IPS-15b (cell line): ENCODE data around the gene IL7R.

ENCODE experiments used
- H3K27me3 ChIP-seq: one replicate; pipeline ENCODE4 v1.6.1; 2013; ENCODE audit warnings: low read length; ENCODE audit not compliant: control insufficient read depth, insufficient read depth
- H3K36me3 ChIP-seq: one replicate; pipeline ENCODE4 v1.6.1; 2013; ENCODE audit warnings: low read length; ENCODE audit not compliant: control insufficient read depth, insufficient read depth
- H3K4me1 ChIP-seq: one replicate; pipeline ENCODE4 v1.6.1; 2013; ENCODE audit warnings: mild to moderate bottlenecking, low read length; ENCODE audit not compliant: control insufficient read depth, insufficient read depth
- H3K4me3 ChIP-seq: one replicate; pipeline ENCODE4 v1.5.1; 2013; ENCODE audit warnings: low read depth, low read length
- H3K9ac ChIP-seq: one replicate; pipeline ENCODE4 v1.6.1; 2013; ENCODE audit warnings: low read depth, mild to moderate bottlenecking, low read length
- H3K9me3 ChIP-seq: one replicate; pipeline ENCODE4 v1.6.1; 2013; ENCODE audit warnings: mild to moderate bottlenecking, low read length; ENCODE audit not compliant: control insufficient read depth, insufficient read depth

The IL7R gene

DNA sequence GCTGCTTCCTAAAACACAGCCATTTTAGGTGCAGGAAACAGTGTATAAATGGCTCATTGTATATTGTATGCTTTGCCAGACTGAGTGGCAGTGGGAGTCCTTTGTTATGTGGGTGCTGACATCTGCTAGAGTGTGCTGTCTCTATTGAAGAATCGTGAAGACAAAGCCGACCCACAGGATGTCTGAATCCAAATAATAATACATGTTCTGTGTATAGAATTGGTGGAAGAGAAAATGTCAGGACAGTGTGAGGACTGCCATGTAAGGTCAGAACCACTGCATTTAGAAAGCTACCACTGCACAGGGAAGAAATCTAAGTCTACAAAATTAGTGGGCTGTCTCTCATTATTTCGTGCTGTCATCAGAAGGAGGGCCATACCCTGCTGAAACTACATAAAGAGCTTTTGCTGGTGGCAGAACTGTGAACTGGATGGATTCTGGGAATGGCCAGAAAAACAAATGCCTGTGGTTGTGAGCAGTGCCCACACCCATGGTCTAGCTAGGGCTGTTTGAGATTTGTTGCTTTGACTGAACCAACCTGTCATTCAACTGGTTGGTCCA lies 2.5 kb downstream of the IL7R start:
- Histone ChIP-seq H3K36me3 (no peaks in the 10 kb centered on the region), H3K9ac (no peak overlapping the region), H3K9me3 (no peaks in the 10 kb centered on the region), H3K4me3 (no peak overlapping the region), H3K27me3 (no peaks in the 10 kb centered on the region), H3K4me1 (no peaks in the 10 kb centered on the region)

DNA sequence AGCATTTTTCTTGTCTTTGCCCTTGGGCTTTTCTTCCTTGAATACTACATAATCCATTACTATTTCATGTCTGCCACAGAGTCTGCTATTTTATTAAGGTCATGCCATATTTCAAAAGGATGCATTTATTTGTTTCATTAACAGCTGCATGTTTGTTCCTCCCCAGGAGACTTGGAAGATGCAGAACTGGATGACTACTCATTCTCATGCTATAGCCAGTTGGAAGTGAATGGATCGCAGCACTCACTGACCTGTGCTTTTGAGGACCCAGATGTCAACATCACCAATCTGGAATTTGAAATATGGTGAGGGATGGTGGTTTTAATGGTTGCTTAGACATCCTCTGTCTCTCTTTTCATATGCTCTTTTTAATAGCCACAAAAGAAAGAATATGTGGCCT lies 4.0 kb downstream of the IL7R start:
- Histone ChIP-seq H3K27me3 (no peaks in the 10 kb centered on the region), H3K9ac (no peak overlapping the region), H3K36me3 (no peaks in the 10 kb centered on the region), H3K9me3 (no peaks in the 10 kb centered on the region), H3K4me1 (no peaks in the 10 kb centered on the region), H3K4me3 (no peak overlapping the region)

DNA sequence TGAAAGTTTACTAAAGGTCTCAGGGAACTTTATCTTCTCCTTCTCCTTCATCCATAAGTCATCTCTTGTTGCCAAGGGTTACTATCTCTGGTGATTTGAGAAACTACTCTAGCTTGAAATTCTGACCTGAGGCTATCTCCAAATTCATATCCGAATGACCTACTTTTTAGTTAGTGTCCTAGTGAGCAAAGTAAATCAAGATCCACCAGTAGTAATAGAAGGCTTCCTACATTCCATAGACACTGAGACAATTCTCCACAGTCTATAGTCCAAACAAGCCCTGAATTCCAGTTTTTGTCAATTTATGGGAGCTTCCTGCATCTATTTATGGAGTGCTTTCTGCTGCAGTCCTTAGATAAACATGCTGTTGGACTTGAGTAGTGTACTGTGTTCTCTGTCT lies 5.0 kb downstream of the IL7R start:
- Histone ChIP-seq H3K4me1 (no peaks in the 10 kb centered on the region), H3K4me3 (no peak overlapping the region), H3K9me3 (no peaks in the 10 kb centered on the region), H3K9ac (no peak overlapping the region), H3K36me3 (no peaks in the 10 kb centered on the region), H3K27me3 (no peaks in the 10 kb centered on the region)

DNA sequence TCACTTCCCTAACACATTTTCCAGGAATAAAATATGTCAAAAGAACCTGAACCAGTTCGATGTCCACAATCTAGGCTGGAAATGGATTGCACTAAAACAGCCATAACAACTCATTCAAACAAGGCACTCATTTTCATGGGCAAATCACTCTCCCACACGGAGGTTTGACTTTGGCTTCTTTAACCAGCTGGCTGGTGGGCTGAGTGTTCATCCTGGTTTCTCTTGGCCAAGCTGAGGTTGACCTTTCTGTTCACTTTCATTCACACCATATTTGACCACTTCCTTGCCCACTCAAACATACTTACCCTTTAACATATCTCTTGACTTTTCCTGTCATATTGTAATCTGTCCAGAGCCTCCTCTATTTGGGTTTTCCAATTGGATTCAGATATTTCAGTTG lies 5.4 kb downstream of the IL7R start:
- H3K27me3 ChIP-seq = no peaks in the 10 kb centered on the region
- no peaks in the 10 kb centered on the region for H3K9me3 ChIP-seq
- no peaks in the 10 kb centered on the region for H3K36me3 ChIP-seq
- no peaks in the 10 kb centered on the region for H3K4me1 ChIP-seq
- H3K4me3 ChIP-seq = no peak overlapping the region
- no peak overlapping the region for H3K9ac ChIP-seq

DNA sequence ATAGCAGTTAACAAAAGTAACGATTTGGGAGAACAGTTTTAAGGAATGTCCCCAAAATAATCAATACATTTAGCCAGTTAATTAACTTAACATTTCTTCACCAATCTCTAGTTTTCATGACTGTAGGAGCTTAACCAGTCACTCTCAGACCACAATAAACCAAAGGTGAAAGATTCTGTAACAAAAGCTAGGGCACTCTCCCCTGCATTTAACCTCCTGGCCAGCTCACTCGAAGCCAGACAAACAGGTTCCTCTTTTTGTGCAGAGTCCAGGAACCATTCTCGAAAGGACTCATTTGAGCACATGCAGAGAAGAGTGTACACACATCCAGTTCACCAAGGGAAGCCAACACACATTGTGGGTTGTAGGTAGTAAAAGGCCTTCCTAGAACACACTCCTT lies 6.5 kb downstream of the IL7R start:
- Histone ChIP-seq H3K9me3 (no peaks in the 10 kb centered on the region), H3K4me1 (no peaks in the 10 kb centered on the region), H3K9ac (no peak overlapping the region), H3K36me3 (no peaks in the 10 kb centered on the region), H3K27me3 (no peaks in the 10 kb centered on the region), H3K4me3 (no peak overlapping the region)

DNA sequence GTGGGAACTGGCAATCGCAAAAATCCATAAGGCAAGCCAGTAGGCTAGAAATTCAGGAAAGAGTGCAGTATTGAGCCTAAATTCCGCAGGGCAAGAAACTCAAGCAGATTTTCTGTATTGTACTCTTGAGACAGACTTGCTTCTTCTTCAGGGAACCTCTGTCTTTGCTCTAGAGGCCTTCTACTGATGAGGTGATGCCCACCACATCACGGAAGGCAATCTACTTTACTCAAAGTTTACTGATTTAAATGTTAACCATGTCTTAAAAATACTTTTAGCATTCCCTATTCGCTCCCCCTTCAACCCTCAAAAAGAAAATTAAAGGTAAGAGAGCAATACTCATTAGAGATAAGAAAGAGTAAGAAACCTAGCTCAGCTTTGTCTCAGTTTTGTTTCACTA lies 11.3 kb downstream of the IL7R start:
- no peak overlapping the region for H3K9ac ChIP-seq
- no peaks in the 10 kb centered on the region for H3K4me1 ChIP-seq
- H3K9me3 ChIP-seq = no peaks in the 10 kb centered on the region
- H3K36me3 ChIP-seq = no peaks in the 10 kb centered on the region
- H3K4me3 ChIP-seq = no peak overlapping the region
- H3K27me3 ChIP-seq = no peaks in the 10 kb centered on the region

DNA sequence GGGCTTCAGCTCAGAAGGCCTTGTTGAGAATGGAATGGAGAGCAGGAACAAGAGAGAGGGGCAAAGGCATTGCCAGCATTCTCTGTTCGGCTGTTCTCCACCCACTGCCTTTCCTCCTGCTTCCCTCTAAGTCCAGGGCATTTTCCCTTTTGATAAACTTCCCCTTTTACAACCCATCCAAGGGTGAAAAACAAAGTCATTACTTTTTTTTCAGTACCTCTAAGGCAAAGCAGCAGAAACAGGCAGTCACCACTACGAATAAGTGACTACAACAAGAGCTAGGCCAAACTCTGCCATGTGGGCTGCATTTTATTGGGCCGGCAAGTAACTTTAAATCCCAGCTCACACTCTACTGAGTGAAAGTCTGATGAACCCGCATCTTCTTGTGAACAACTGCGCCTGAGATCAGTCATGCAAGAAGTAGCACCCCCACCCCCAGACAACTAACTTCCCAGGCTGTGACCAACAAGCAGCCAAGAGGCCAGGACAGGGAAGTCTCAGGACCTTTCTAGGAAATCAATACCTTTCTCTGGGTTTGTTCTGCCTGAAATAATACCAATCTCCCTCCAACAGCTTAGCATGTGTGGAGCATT lies 13.1 kb downstream of the IL7R start:
- Histone ChIP-seq H3K9me3 (no peaks in the 10 kb centered on the region), H3K4me3 (no peak overlapping the region), H3K4me1 (no peaks in the 10 kb centered on the region), H3K36me3 (no peaks in the 10 kb centered on the region), H3K9ac (no peak overlapping the region), H3K27me3 (no peaks in the 10 kb centered on the region)

DNA sequence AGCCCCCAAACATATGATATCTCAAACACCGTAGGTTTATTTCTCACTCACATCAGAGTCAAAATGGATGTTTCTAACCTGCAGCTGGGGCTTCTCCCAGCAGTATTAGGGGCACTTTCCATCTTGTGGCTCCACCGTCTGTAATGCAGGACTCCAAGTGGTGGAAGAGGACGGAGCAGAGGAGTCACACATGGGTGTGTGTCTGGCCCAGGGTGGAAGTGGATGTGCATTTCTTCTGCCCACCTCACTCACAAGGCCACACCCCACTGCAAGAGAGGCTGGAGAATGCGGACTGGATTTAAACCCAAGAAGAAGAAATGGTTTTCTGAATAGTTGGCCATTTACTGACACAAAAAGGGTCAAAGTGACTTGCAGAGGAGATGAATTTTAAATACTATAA lies 13.9 kb downstream of the IL7R start:
- no peak overlapping the region for H3K9ac ChIP-seq
- no peaks in the 10 kb centered on the region for H3K4me1 ChIP-seq
- no peaks in the 10 kb centered on the region for H3K27me3 ChIP-seq
- H3K9me3 ChIP-seq = no peaks in the 10 kb centered on the region
- no peak overlapping the region for H3K4me3 ChIP-seq
- H3K36me3 ChIP-seq = no peaks in the 10 kb centered on the region

DNA sequence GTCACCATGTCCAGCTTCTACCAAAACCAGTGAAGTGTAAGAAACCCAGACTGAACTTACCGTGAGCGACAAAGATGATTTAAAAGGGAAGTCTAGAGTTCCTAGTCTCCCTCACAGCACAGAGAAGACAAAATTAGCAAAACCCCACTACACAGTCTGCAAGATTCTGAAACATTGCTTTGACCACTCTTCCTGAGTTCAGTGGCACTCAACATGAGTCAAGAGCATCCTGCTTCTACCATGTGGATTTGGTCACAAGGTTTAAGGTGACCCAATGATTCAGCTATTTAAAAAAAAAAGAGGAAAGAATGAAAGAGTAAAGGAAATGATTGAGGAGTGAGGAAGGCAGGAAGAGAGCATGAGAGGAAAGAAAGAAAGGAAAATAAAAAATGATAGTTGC lies 19.8 kb downstream of the IL7R start:
- H3K4me1 ChIP-seq = no peaks in the 10 kb centered on the region
- H3K9ac ChIP-seq = no peak overlapping the region
- no peak overlapping the region for H3K4me3 ChIP-seq
- H3K9me3 ChIP-seq = no peaks in the 10 kb centered on the region
- no peaks in the 10 kb centered on the region for H3K27me3 ChIP-seq
- H3K36me3 ChIP-seq = no peaks in the 10 kb centered on the region

DNA sequence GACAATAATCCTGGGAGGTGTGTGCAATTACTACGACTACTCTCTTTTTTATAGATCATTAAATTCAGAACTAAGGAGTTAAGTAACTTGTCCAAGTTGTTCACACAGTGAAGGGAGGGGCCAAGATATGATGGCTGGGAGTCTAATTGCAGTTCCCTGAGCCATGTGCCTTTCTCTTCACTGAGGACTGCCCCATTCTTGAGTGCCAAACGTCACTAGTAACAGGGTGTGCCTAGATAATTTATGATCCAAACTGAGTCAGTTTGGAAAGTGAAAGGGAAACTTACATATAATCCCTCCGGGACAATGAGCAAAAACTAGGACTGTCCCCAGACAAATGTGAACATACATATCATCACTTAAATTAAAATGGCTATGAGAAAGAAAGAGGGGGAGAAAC lies 20.2 kb downstream of the IL7R start:
- Histone ChIP-seq H3K4me3 (no peak overlapping the region), H3K27me3 (no peaks in the 10 kb centered on the region), H3K9ac (no peak overlapping the region), H3K36me3 (no peaks in the 10 kb centered on the region), H3K9me3 (no peaks in the 10 kb centered on the region), H3K4me1 (no peaks in the 10 kb centered on the region)

DNA sequence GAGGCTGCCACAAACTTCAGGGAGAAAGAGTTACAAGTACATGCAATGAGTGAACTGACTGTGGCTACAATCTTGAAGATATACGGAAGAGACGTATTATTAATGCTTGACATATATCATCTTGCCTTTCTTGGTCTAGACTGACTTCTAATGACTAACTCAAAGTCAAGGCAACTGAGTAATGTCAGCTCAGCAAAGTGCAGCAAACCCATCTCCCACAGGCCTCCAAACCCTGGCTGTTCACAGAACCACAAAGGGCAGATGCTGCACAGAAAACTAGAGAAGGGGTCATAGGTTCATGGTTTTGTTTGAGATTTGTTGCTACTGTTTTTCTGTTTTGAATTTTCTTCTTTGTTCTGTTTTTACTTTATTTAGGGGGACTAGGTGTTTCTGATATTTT lies 21.0 kb downstream of the IL7R start:
- no peak overlapping the region for H3K4me3 ChIP-seq
- H3K27me3 ChIP-seq = no peaks in the 10 kb centered on the region
- H3K36me3 ChIP-seq = no peaks in the 10 kb centered on the region
- H3K9me3 ChIP-seq = no peaks in the 10 kb centered on the region
- no peaks in the 10 kb centered on the region for H3K4me1 ChIP-seq
- no peak overlapping the region for H3K9ac ChIP-seq

DNA sequence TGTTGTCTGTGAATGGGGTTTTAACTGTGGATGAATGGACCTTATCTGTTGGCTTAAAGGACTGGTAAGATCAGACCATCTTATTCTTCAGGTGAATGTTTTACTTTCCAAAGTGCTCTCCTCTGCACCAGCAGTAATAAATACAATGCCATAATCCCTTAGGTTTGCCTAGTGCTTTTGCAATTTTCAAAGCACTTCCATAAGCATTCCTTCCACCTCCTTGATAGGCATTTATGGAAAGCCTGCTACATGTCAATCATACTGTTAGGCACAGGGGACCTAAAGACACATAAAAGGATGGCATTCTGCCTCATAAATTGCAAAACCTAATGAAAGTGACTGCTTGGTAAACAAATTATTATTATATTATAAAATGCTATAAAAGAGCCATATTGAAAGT lies 21.4 kb downstream of the IL7R start:
- Histone ChIP-seq H3K4me1 (no peaks in the 10 kb centered on the region), H3K36me3 (no peaks in the 10 kb centered on the region)

More for the DNA sequence above, 21.4 kb downstream of the IL7R start:
- Histone ChIP-seq H3K4me3 (no peak overlapping the region), H3K9me3 (no peaks in the 10 kb centered on the region), H3K9ac (no peak overlapping the region), H3K27me3 (no peaks in the 10 kb centered on the region)
